Neuron (in vitro differentiated cells): Measurements from ENCODE around the gene GLIPR2.
"Not testable (repeated sequence)": the region's sequence is repeated elsewhere in the genome, so short reads cannot be mapped to it uniquely, and the experiment has no call there.

Source experiments
- H2AFZ ChIP-seq: one replicate; pipeline ENCODE4 v1.6.1; 2013; ENCODE audit warnings: low read depth, mild to moderate bottlenecking, inconsistent platforms, low read length, moderate library complexity
- H3K27me3 ChIP-seq: one replicate; pipeline ENCODE4 v1.6.1; 2013; ENCODE audit warnings: low read length; ENCODE audit not compliant: insufficient read depth
- H3K36me3 ChIP-seq: one replicate; pipeline ENCODE4 v1.6.1; 2013; ENCODE audit warnings: low read length; ENCODE audit not compliant: insufficient read depth
- H3K4me1 ChIP-seq: one replicate; pipeline ENCODE4 v1.6.1; 2013; ENCODE audit warnings: low read length; ENCODE audit not compliant: insufficient read depth
- H3K4me3 ChIP-seq: 2 replicates; pipeline ENCODE4 v1.5.1; 2013; ENCODE audit warnings: mild to moderate bottlenecking, low read length, moderate library complexity
- H3K9me3 ChIP-seq: one replicate; pipeline ENCODE4 v1.6.1; 2013; ENCODE audit warnings: low read length

Gene GLIPR2

DNA sequence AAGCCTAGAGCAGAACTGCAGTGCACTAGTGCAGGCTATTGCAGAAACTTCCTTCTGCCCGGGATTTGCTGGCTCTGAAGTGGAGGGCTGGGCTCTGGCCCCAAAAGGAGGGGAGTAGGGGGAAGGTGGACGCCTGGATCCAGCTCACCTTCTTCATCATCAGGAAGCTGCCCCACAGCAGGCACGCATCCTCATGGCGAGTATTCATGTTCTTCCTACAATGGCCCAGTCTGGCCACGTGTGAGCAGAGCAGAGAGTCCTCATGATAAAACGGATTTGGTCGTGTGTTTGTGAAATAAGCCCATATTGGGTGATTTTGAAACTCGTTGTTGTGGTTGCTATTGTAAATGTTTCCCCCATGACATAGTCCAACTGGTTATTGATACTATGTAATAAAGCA, 8.2 kb upstream of the GLIPR2 start:
- Histone ChIP-seq H3K36me3 (no peaks in the 10 kb centered on the region), H2AFZ (no peak overlapping the region), H3K4me3 (no peak overlapping the region), H3K9me3 (no peaks in the 10 kb centered on the region), H3K4me1 (no peaks in the 10 kb centered on the region), H3K27me3 (no peaks in the 10 kb centered on the region)

- H3K4me3 ChIP-seq, result no peak overlapping the region
- H3K9me3 ChIP-seq, result no peaks in the 10 kb centered on the region
- H3K36me3 ChIP-seq, result no peaks in the 10 kb centered on the region
- H3K27me3 ChIP-seq, result no peaks in the 10 kb centered on the region
- H3K4me1 ChIP-seq, result no peaks in the 10 kb centered on the region
- no peak overlapping the region for H2AFZ ChIP-seq
These were observed 7.4 kb upstream of the GLIPR2 start for GRCh38 chr9:36129139-36129538.

DNA sequence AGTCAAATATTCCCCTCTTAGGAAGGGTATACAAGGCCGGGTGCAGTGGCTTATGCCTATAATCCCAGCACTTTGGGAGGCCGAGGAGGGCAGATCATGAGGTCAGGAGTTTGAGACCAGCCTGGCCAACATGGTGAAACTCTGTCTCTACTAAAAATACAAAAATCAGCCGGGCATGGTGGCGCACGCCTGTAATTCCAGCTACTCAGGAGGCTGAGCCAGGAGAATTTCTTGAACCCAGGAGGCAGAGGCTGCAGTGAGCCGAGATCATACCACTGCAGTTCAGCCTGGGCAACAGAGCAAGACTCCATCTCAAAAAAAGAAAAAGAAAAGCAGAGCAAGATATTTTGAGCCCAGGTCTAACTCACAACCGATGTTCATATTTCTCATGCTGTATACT, 4.9 kb upstream of the GLIPR2 start:
- H3K4me1 ChIP-seq, H2AFZ ChIP-seq, H3K9me3 ChIP-seq, H3K36me3 ChIP-seq, H3K4me3 ChIP-seq: not testable (repeated sequence)
- peaks cover 11% of the 10 kb centered on the region for H3K27me3 ChIP-seq

DNA sequence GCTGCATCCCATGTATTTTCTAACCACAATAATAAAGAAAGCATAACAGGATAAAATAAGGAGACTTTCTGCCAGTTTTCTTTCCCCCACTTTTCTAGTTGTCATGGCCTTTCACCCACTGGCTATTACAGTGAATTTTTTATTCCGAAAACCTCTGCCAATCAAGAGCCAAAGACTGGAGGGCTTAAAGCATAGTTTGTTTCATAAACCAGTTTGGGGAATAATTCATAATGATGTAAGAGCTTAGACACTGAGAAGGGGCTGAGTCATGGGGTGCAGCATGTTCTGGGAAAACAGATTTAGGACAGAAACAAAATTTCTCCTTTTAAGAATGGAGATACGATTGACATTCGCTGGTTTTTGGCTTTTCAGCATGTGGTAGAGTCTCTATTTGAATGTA, 4.4 kb upstream of the GLIPR2 start:
- Histone ChIP-seq H3K36me3 (no peaks in the 10 kb centered on the region), H3K27me3 (peaks cover 11% of the 10 kb centered on the region), H2AFZ (no peak overlapping the region), H3K4me1 (peaks cover 6% of the 10 kb centered on the region), H3K9me3 (no peaks in the 10 kb centered on the region), H3K4me3 (no peak overlapping the region)

DNA sequence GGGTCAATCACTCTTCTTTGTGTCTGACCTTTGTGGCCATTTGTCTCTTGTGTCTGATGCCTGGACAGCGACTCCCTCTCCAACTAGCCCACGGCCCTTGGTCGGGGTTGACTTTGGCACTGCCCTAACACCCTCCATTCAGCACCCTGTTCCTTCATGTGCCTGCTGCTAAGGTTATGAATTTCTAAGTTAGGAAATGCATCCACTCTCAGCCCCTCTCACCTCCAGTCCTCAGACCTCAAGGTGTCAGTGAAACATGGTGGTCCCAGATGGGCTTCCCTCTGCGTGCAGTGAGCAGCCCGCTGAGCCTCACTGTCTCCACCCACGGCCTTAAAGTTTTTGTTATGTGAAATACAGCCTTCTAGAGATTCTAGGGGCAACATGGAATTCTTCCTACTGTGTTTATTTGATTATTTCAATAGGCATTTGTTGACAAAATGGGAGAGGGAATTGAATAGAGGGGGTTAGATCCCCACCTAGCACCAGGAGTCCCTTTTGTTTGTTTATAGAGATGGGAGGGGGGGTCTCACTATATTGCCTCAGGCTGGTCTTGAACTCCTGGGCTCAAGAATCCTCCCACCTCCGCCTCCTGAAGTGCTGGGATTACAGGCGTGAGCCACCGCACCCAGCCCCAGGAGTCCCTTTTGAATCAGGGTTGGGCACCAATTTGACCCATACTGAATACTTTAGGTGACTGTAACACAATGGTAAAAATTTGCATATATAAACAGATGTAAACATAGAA, 1.6 kb upstream of the GLIPR2 start:
- H3K9me3 ChIP-seq, result no peaks in the 10 kb centered on the region
- no peak overlapping the region for H2AFZ ChIP-seq
- peaks cover 12% of the 10 kb centered on the region for H3K4me1 ChIP-seq
- H3K27me3 ChIP-seq, result peaks cover 11% of the 10 kb centered on the region
- no peaks in the 10 kb centered on the region for H3K36me3 ChIP-seq
- H3K4me3 ChIP-seq, result no peak overlapping the region

DNA sequence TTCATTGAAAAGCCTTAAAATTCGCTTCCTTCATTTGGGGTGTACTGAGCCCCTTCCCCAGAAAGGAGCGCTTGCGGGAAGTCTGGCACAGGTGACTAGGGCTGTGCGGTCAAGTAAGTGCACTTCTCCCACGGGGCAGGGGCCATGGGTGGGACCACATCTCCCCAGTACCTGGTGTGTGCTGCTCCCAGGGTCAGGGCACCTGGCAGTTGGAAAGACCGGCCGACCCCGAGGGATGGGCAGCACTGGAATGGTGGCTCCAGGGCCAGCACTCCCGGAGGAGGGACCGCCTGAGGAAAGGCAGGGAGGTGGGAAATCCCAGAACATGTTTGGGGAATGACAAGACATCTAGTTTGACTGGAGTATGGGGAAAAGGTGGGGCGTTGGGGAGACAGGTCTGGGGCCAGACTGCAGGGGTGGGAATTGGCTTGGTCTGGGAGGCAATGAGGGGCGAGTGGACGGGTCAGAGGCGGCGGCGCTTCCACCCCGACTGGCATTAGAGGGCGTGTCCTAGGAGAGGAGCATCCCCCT, 727 bp upstream of the GLIPR2 start:
- Histone ChIP-seq H3K27me3 (peaks cover 11% of the 10 kb centered on the region), H3K4me1 (peaks cover 12% of the 10 kb centered on the region), H3K9me3 (no peaks in the 10 kb centered on the region), H3K4me3 (peak overlapping the region; percentile 57), H2AFZ (peak overlapping the region; percentile 91), H3K36me3 (no peaks in the 10 kb centered on the region)

DNA sequence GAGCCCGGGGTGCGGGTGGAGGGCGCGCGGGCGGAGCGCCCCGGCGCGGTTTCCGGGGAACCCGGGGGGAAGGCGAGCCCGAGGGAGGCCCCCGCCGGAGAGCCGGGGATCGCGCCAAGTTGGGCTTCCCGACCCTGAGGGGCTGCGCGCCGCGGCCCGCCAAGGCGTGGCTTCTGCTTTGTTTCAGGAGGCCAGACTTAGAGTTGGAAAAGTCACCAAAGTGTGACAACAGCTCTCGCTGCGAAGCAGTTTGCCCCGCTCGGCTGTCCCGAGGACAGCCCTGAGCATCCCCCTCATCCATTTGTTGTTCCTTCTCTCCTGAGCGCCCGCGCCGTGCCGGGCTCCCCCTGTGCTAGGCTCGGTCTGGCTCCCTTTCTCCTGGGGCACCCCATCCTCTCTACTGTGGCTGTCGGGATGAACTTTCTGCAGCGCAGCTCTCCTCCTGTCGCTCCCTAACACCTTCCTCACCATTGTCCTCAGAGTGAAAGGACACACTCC, 410 bp downstream of the GLIPR2 start:
- peak overlapping the region; percentile 91 for H2AFZ ChIP-seq
- no peaks in the 10 kb centered on the region for H3K9me3 ChIP-seq
- peaks cover 11% of the 10 kb centered on the region for H3K27me3 ChIP-seq
- peak overlapping the region; percentile 57 for H3K4me3 ChIP-seq
- H3K36me3 ChIP-seq, result no peaks in the 10 kb centered on the region
- peaks cover 12% of the 10 kb centered on the region for H3K4me1 ChIP-seq

GRCh38 chr9:36137392-36138004, 965 bp downstream of the GLIPR2 start:
- Histone ChIP-seq H3K9me3 (no peaks in the 10 kb centered on the region), H3K27me3 (peaks cover 11% of the 10 kb centered on the region), H3K4me1 (peaks cover 12% of the 10 kb centered on the region), H2AFZ (peak overlapping the region; percentile 91), H3K36me3 (no peaks in the 10 kb centered on the region), H3K4me3 (peak overlapping the region; percentile 57)

DNA sequence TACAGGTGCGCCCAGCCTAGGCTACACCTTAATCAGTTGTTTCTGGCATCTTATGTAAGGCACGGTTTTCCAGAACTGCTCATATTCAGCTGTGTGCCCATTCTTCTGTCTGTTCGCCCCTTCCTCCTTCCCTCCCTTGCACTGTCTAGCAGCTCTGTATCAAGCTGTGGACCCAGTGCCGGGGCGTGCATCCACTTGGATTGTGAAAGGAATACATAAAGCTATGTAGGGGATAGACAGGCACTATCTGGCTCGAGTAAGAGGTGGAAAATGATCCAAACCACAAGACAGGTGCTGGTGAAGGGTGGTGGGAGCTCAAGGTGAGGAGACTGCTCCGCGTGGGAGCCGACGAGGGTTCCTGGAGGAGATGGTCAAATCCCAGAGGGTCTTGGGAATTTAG, 2.0 kb downstream of the GLIPR2 start:
- Histone ChIP-seq H3K4me3 (no peak overlapping the region), H2AFZ (no peak overlapping the region), H3K27me3 (peaks cover 11% of the 10 kb centered on the region), H3K9me3 (no peaks in the 10 kb centered on the region), H3K4me1 (peaks cover 12% of the 10 kb centered on the region), H3K36me3 (no peaks in the 10 kb centered on the region)

- Histone ChIP-seq H3K36me3 (no peaks in the 10 kb centered on the region), H2AFZ (no peak overlapping the region), H3K9me3 (no peaks in the 10 kb centered on the region), H3K4me3 (no peak overlapping the region), H3K27me3 (peaks cover 11% of the 10 kb centered on the region), H3K4me1 (peaks cover 12% of the 10 kb centered on the region)
These were observed 2.4 kb downstream of the GLIPR2 start for GRCh38 chr9:36138901-36139300.

GRCh38 chr9:36140086-36141084, 3.9 kb downstream of the GLIPR2 start:
- no peaks in the 10 kb centered on the region for H3K36me3 ChIP-seq
- H2AFZ ChIP-seq, result no peak overlapping the region
- peaks cover 6% of the 10 kb centered on the region for H3K27me3 ChIP-seq
- no peak overlapping the region for H3K4me3 ChIP-seq
- H3K9me3 ChIP-seq, result peaks cover 2% of the 10 kb centered on the region
- H3K4me1 ChIP-seq, result peaks cover 12% of the 10 kb centered on the region

DNA sequence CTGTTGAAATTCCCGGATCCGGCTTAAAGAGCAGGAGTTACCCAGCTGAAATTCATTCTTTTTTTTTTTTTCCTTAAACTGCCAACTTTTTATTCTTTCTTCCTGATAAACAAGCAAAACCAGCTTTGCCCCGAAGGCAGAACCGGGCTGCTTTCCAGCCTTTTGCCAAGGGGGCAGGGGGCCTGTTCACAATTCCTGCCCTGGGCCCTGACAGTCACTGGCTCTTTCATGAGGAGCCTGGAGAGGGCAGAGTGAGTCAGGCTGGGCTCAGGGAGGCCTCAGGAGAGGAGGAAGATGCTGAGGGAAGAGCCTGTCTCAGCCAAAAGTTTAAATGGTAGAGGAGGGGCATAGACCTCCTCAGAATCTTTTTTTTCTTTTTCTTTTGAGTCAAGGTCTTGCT, 4.8 kb downstream of the GLIPR2 start:
- no peak overlapping the region for H3K4me3 ChIP-seq
- no peaks in the 10 kb centered on the region for H3K36me3 ChIP-seq
- no peaks in the 10 kb centered on the region for H3K27me3 ChIP-seq
- peaks cover 6% of the 10 kb centered on the region for H3K9me3 ChIP-seq
- peaks cover 6% of the 10 kb centered on the region for H3K4me1 ChIP-seq
- H2AFZ ChIP-seq, result no peak overlapping the region
